BJ (cell line): ENCODE results near the gene HOXC6. TPM values are rescaled to one million over a fixed set of nuclear protein-coding genes. Genes with fewer than 3 reads are reported as not detected.

Experiments
- CTCF ChIA-PET: fragments of 350-600 bp; formaldehyde crosslinking; extraction: SDS; loops from one replicate; lab custom pipeline; 2021; ENCODE audit warnings: antibody characterized with exemption, inconsistent platforms; lab: Yijun Ruan, JAX
- POLR2A ChIA-PET: fragments of 300-600 bp; sonication (Branson Sonifier 250); formaldehyde crosslinking; extraction: SDS; loops from one replicate; lab custom pipeline; 2021; ENCODE audit warnings: antibody characterized with exemption; lab: Charles Lee
- DNase-seq: peaks from one replicate; pipeline ENCODE4 v3.0.0-alpha.2; 2011; ENCODE audit warnings: low read depth
- H3K27me3 ChIP-seq: 2 replicates; pipeline ENCODE4 v1.6.0; 2011; ENCODE audit warnings: low read length; ENCODE audit not compliant: control insufficient read depth, insufficient read depth
- H3K36me3 ChIP-seq: 2 replicates; pipeline ENCODE4 v1.5.1; 2011; ENCODE audit warnings: low read length; ENCODE audit not compliant: control insufficient read depth, insufficient read depth
- H3K4me3 ChIP-seq: 2 replicates; pipeline ENCODE4 v1.5.1; 2011; ENCODE audit warnings: low read depth, mild to moderate bottlenecking, control low read depth, low read length
- CTCF ChIP-seq: IDR thresholded peaks from 2 replicates; pipeline ENCODE4 v1.5.1; 2011; ENCODE audit warnings: low read depth, mild to moderate bottlenecking, control low read depth, inconsistent platforms, low read length, moderate library complexity; ENCODE audit not compliant: insufficient read depth
- polyA plus RNA-seq: library from polyadenylated mRNA; depleted of rRNA; stranded (reverse); fragments of >200 nt; gene quantifications from 2 replicates; pipeline ENCODE4 v1.2.3, GENCODE V29; 2011

The HOXC6 gene
- polyA plus RNA-seq, 1 experiment, result 5.9 TPM

GRCh38 chr12:54024127-54024526 lies 4.1 kb upstream of the HOXC6 start:
- no peak for DNase-seq
- Histone ChIP-seq H3K36me3 (no peaks in the 10 kb centered on the region; the same call in 1 of the 2 replicates), H3K4me3 (no peak overlapping the region), H3K27me3 (peaks cover 3% of the 10 kb centered on the region; the same call in 1 of the 2 replicates)
- ChIA-PET CTCF (interaction anchor here (0.8 to 6.7 kb wide), 10 partner anchors 9 to 268 kb away, joined by 3 to 35 read pairs (median 5); partner anchors contain the start of genes HOXC5 and HOXC8), POLR2A (no interaction called here)
- TF ChIP-seq CTCF, result no peak

- DNase-seq, result no peak
- ChIA-PET POLR2A (no interaction called here), CTCF (interaction anchor here (1.0 to 10.1 kb wide), 9 partner anchors 8 to 183 kb away, joined by 3 to 88 read pairs (median 8); partner anchors contain the start of genes HOXC5 and HOXC8)
- Histone ChIP-seq H3K36me3 (no peaks in the 10 kb centered on the region; the same call in 1 of the 2 replicates), H3K27me3 (peaks cover 3% of the 10 kb centered on the region; the same call in 1 of the 2 replicates), H3K4me3 (no peak overlapping the region)
- TF ChIP-seq CTCF, result no peak
Observed at GRCh38 chr12:54024581-54025305, 3.5 kb upstream of the HOXC6 start.

- CTCF ChIA-PET, result interaction anchor here (0.6 to 10.1 kb wide), 8 partner anchors 13 to 299 kb away, joined by 3 to 88 read pairs (median 6); no protein-coding TSS in a partner anchor
- POLR2A ChIA-PET, result interaction anchor here (0.6 kb wide), 1 partner anchor 9 kb away, joined by 5 read pairs; no protein-coding TSS in a partner anchor
Observed at GRCh38 chr12:54025499-54026405, 2.5 kb upstream of the HOXC6 start.

GRCh38 chr12:54026640-54027441 lies 1.4 kb upstream of the HOXC6 start:
- Histone ChIP-seq H3K27me3 (peaks cover 3% of the 10 kb centered on the region; the same call in 1 of the 2 replicates), H3K4me3 (no peak overlapping the region), H3K36me3 (peaks cover 2% of the 10 kb centered on the region; the same call in 1 of the 2 replicates)
- TF ChIP-seq CTCF, result no peak
- ChIA-PET CTCF (interaction anchor here (0.6 to 10.1 kb wide), 9 partner anchors 15 to 189 kb away, joined by 3 to 88 read pairs (median 4); partner anchors contain the start of gene HOXC8), POLR2A (no interaction called here)
- DNase-seq, result no peak

More at GRCh38 chr12:54025499-54026405, 2.5 kb upstream of the HOXC6 start:
- no peak for TF ChIP-seq CTCF
- Histone ChIP-seq H3K4me3 (no peak overlapping the region), H3K27me3 (peaks cover 3% of the 10 kb centered on the region; the same call in 1 of the 2 replicates), H3K36me3 (no peaks in the 10 kb centered on the region; the same call in 1 of the 2 replicates)
- DNase-seq, result no peak
